Mucosa of stomach (tissue), 1 donor: Measurements from ENCODE around the gene LGR6.

Source experiments
- H3K27me3 ChIP-seq: one replicate; pipeline ENCODE4 v1.7.0; 2013; ENCODE audit warnings: mild to moderate bottlenecking, low read length; ENCODE audit not compliant: control insufficient read depth, insufficient read depth
- H3K36me3 ChIP-seq: one replicate; pipeline ENCODE4 v1.7.0; 2013; ENCODE audit warnings: low read length; ENCODE audit not compliant: control insufficient read depth, insufficient read depth
- H3K4me1 ChIP-seq: one replicate; pipeline ENCODE4 v1.7.0; 2013; ENCODE audit warnings: mild to moderate bottlenecking, low read length; ENCODE audit not compliant: control insufficient read depth, insufficient read depth
- H3K4me3 ChIP-seq: one replicate; pipeline ENCODE4 v1.7.0; 2013; ENCODE audit warnings: low read length
- H3K9ac ChIP-seq: one replicate; pipeline ENCODE4 v1.7.0; 2013; ENCODE audit warnings: mild to moderate bottlenecking, low read length, moderate library complexity
- H3K9me3 ChIP-seq: one replicate; pipeline ENCODE4 v1.7.0; 2013; ENCODE audit warnings: mild to moderate bottlenecking, low read length, moderate library complexity; ENCODE audit not compliant: control insufficient read depth
- donor health status: Pancreatic carcinoma.

Gene LGR6

GRCh38 chr1:202200112-202200548 is 6.5 kb downstream of the LGR6 start:
- no peak overlapping the region for H3K9ac ChIP-seq
- peaks cover 24% of the 10 kb centered on the region for H3K4me1 ChIP-seq
- no peaks in the 10 kb centered on the region for H3K36me3 ChIP-seq
- H3K4me3 ChIP-seq = no peak overlapping the region
- no peaks in the 10 kb centered on the region for H3K9me3 ChIP-seq
- peaks cover 4% of the 10 kb centered on the region for H3K27me3 ChIP-seq

GRCh38 chr1:202200669-202201068 is 7.1 kb downstream of the LGR6 start:
- H3K36me3 ChIP-seq = no peaks in the 10 kb centered on the region
- H3K4me3 ChIP-seq = no peak overlapping the region
- H3K4me1 ChIP-seq = peaks cover 24% of the 10 kb centered on the region
- peaks cover 4% of the 10 kb centered on the region for H3K27me3 ChIP-seq
- H3K9me3 ChIP-seq = no peaks in the 10 kb centered on the region
- no peak overlapping the region for H3K9ac ChIP-seq

GRCh38 chr1:202201266-202201665 is 7.7 kb downstream of the LGR6 start:
- no peak overlapping the region for H3K4me3 ChIP-seq
- no peak overlapping the region for H3K9ac ChIP-seq
- H3K4me1 ChIP-seq = peaks cover 24% of the 10 kb centered on the region
- H3K36me3 ChIP-seq = no peaks in the 10 kb centered on the region
- no peaks in the 10 kb centered on the region for H3K9me3 ChIP-seq
- peaks cover 4% of the 10 kb centered on the region for H3K27me3 ChIP-seq

- Histone ChIP-seq H3K4me3 (no peak overlapping the region), H3K4me1 (peaks cover 24% of the 10 kb centered on the region), H3K27me3 (peaks cover 4% of the 10 kb centered on the region), H3K9ac (no peak overlapping the region), H3K9me3 (no peaks in the 10 kb centered on the region), H3K36me3 (no peaks in the 10 kb centered on the region)
These were observed 8.4 kb downstream of the LGR6 start for GRCh38 chr1:202201971-202202370.

- Histone ChIP-seq H3K36me3 (no peaks in the 10 kb centered on the region), H3K4me3 (no peak overlapping the region), H3K9ac (no peak overlapping the region), H3K4me1 (peaks cover 25% of the 10 kb centered on the region), H3K27me3 (peaks cover 2% of the 10 kb centered on the region), H3K9me3 (no peaks in the 10 kb centered on the region)
These were observed 9.0 kb downstream of the LGR6 start for GRCh38 chr1:202202500-202203168.

- Histone ChIP-seq H3K36me3 (no peaks in the 10 kb centered on the region), H3K27me3 (no peaks in the 10 kb centered on the region), H3K9ac (no peak overlapping the region), H3K4me3 (no peak overlapping the region), H3K9me3 (no peaks in the 10 kb centered on the region), H3K4me1 (peaks cover 25% of the 10 kb centered on the region)
These were observed 9.8 kb downstream of the LGR6 start for GRCh38 chr1:202203238-202204039.

GRCh38 chr1:202204065-202204464 is 10.5 kb downstream of the LGR6 start:
- Histone ChIP-seq H3K9ac (no peak overlapping the region), H3K27me3 (peaks cover 3% of the 10 kb centered on the region), H3K36me3 (no peaks in the 10 kb centered on the region), H3K4me1 (peaks cover 22% of the 10 kb centered on the region), H3K4me3 (no peak overlapping the region), H3K9me3 (no peaks in the 10 kb centered on the region)

- peaks cover 7% of the 10 kb centered on the region for H3K4me1 ChIP-seq
- H3K9ac ChIP-seq = no peak overlapping the region
- H3K36me3 ChIP-seq = no peaks in the 10 kb centered on the region
- H3K9me3 ChIP-seq = no peaks in the 10 kb centered on the region
- peaks cover 4% of the 10 kb centered on the region for H3K27me3 ChIP-seq
- H3K4me3 ChIP-seq = no peak overlapping the region
These were observed 12.1 kb downstream of the LGR6 start for GRCh38 chr1:202205523-202206190.

GRCh38 chr1:202207292-202207691 is 13.7 kb downstream of the LGR6 start:
- Histone ChIP-seq H3K9ac (no peak overlapping the region), H3K4me3 (no peak overlapping the region), H3K9me3 (no peaks in the 10 kb centered on the region), H3K27me3 (peaks cover 4% of the 10 kb centered on the region), H3K4me1 (peaks cover 6% of the 10 kb centered on the region), H3K36me3 (no peaks in the 10 kb centered on the region)

- H3K4me1 ChIP-seq = peaks cover 6% of the 10 kb centered on the region
- no peaks in the 10 kb centered on the region for H3K9me3 ChIP-seq
- no peaks in the 10 kb centered on the region for H3K36me3 ChIP-seq
- H3K27me3 ChIP-seq = peaks cover 14% of the 10 kb centered on the region
- no peak overlapping the region for H3K9ac ChIP-seq
- no peak overlapping the region for H3K4me3 ChIP-seq
These were observed 14.8 kb downstream of the LGR6 start for GRCh38 chr1:202208351-202208857.

- Histone ChIP-seq H3K4me3 (no peak overlapping the region), H3K36me3 (no peaks in the 10 kb centered on the region), H3K4me1 (peaks cover 6% of the 10 kb centered on the region), H3K9me3 (no peaks in the 10 kb centered on the region), H3K27me3 (peaks cover 29% of the 10 kb centered on the region), H3K9ac (no peak overlapping the region)
These were observed 16.8 kb downstream of the LGR6 start for GRCh38 chr1:202210385-202210784.

- H3K9ac ChIP-seq = no peak overlapping the region
- peaks cover 6% of the 10 kb centered on the region for H3K4me1 ChIP-seq
- no peak overlapping the region for H3K4me3 ChIP-seq
- no peaks in the 10 kb centered on the region for H3K9me3 ChIP-seq
- H3K27me3 ChIP-seq = peaks cover 35% of the 10 kb centered on the region
- no peaks in the 10 kb centered on the region for H3K36me3 ChIP-seq
These were observed 17.4 kb downstream of the LGR6 start for GRCh38 chr1:202210969-202211368.
